ENCODE data around the gene COMMD8. TPM values are rescaled to one million over a fixed set of nuclear protein-coding genes. Genes with fewer than 3 reads are reported as not detected.

COMMD8 gene
- total RNA-seq, 2 experiments from 2014 or later, result 23.6 to 27.9 TPM

DNA sequence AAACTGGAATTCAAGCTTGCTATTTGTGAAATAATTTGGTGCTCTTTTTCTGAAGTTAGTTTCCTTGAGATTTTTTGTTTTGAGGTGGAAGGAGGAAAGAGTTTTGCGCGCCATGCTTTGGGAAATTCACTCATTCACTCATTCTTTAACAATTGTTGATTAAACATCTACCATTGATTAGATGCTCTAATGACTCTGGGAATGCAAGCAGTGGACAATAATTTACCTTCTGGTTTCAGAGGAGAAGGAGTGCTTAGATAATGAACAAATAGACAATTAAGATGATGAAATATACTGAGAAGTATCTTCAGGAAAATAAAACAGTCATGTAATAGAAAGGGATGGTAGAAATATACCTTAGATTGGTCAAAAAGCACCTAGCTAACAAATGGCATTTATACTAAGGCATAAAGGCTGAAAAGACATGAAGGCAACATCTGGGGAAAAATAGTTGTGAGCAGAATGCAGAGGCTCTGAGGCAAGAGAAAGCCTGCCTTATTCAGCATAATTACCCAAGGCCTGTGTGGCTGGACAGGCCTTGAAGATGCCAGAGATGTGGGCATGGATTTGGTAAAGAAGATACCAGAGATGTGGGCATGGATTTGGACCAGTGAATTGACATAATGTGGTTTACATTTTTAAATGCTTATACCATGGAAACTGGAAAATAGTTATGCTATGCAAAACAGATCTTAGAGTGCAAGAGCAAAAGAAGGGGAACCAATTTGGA, 2.7 kb upstream of the COMMD8 start:
- CTCF ChIA-PET, result interaction anchor here (1.4 kb wide), 1 partner anchor 19 kb away, joined by 5 read pairs; the partner anchor contains the start of gene ATP10D
- peaks cover 21% of the 10 kb centered on the region for H3K4me1 Mint-ChIP-seq
- H3K9me3 Mint-ChIP-seq (ENCODE audit: low read depth), result no peaks in the 10 kb centered on the region
- H3K27ac Mint-ChIP-seq, result no peak overlapping the region
- ATAC-seq (no peak), DNase-seq (no peak)
- peaks cover 6% of the 10 kb centered on the region for H3K27me3 Mint-ChIP-seq
- no peak overlapping the region for H3K4me3 Mint-ChIP-seq
- H3K36me3 Mint-ChIP-seq, result peaks cover 3% of the 10 kb centered on the region

DNA sequence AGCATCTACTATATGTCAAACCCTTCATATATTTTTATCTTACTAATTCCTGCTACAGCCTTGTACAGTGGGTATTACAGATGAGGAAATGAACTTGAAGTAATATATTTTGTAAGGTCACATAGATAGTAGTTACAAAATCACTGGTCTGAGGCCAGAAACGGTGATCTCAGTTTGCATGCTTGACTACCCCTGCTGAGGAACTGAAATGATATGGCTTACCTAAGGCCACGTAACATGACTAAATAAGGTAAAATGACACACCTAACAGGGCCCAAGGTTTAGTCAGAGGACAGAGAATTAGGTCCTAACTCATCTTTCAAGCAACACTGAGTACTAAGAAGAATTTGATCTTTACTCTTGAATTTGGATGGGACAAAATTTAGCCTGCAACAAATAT, 1.5 kb upstream of the COMMD8 start:
- peaks cover 6% of the 10 kb centered on the region for H3K27me3 Mint-ChIP-seq
- no peaks in the 10 kb centered on the region for H3K9me3 Mint-ChIP-seq (ENCODE audit: low read depth)
- CTCF ChIA-PET, result interaction anchor here (1.4 kb wide), 1 partner anchor 20 kb away, joined by 5 read pairs; the partner anchor contains the start of gene ATP10D
- ATAC-seq (no peak), DNase-seq (no peak)
- peaks cover 26% of the 10 kb centered on the region for H3K4me1 Mint-ChIP-seq
- H3K27ac Mint-ChIP-seq, result no peak overlapping the region
- H3K36me3 Mint-ChIP-seq, result peaks cover 3% of the 10 kb centered on the region
- H3K4me3 Mint-ChIP-seq, result no peak overlapping the region

DNA sequence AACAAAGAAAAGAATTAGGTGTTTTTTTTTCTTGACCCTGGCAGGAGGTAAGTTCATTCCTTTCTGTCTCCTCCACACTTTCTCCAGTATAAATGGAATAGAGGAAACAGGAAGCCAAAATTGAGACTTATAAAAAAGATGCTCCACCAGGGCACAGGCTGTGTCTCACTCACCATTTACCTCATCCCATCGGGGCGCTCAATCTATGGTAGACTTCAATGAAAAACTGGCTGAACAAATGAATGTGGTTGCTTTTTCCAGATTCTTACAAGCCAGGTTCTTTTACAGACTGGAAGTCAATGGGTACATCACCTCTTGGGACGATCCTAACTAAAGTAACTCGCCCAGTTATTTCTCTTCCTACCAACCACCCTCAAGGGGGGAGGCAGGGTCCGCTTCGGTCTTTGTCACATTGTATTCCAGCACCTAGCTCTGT, 685 bp downstream of the COMMD8 start:
- peaks cover 17% of the 10 kb centered on the region for H3K36me3 Mint-ChIP-seq
- H3K27ac Mint-ChIP-seq, result peak overlapping the region; percentile 78
- H3K4me1 Mint-ChIP-seq, result peaks cover 30% of the 10 kb centered on the region
- no peaks in the 10 kb centered on the region for H3K9me3 Mint-ChIP-seq (ENCODE audit: low read depth)
- no peaks in the 10 kb centered on the region for H3K27me3 Mint-ChIP-seq
- no peak for DNase-seq
- peak overlapping the region; percentile 85 for H3K4me3 Mint-ChIP-seq
- CTCF ChIA-PET, result interaction anchor here (0.7 to 2.3 kb wide), 12 partner anchors 10 to 158 kb away, joined by 3 to 16 read pairs (median 5); partner anchors contain the start of gene ATP10D
- ATAC-seq, result no peak

DNA sequence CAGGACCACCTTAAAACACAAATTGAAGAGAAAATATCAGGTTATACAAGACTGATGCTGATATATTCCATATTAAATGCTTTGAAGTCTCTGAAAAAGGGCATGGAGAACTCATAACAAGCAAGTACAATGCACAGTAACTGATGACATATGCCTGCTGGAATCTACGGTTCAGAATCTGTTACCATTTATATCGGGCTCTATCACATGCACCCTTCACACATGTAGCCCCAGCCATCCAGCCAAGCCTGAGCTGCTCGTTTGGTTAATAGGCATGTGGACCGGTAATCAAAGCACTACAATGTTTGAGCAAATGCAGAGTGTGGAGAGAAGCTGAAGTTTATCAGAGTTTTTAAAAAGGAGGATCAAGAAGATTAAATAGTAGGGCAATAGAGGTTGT, 11.8 kb downstream of the COMMD8 start:
- Mint-ChIP-seq H3K4me3 (no peak overlapping the region), H3K36me3 (peaks cover 28% of the 10 kb centered on the region), H3K27ac (no peak overlapping the region), H3K27me3 (no peaks in the 10 kb centered on the region), H3K9me3 (ENCODE audit: low read depth) (no peaks in the 10 kb centered on the region), H3K4me1 (no peaks in the 10 kb centered on the region)
- CTCF ChIA-PET, result no interaction called here
- no peak for DNase-seq
- ATAC-seq, result no peak

DNA sequence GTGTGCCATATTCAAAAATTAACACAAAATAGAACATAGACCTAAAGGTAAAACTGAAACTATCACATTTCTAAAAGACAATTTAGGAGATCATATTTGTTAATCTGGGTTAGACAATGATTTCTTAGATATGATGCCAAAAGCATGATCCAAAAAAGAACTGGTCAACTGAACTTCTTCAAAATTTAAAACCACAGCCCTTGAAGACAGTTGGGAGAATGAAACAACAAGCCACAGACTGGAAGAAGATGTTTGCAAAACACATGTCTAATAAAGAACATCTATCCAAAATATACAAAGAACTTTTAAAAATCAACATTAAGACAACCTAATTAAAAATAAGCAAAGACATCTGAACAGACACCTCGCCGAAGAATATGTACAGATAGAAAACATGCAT, 19.5 kb downstream of the COMMD8 start:
- Mint-ChIP-seq H3K4me1 (peaks cover 6% of the 10 kb centered on the region), H3K36me3 (peaks cover 4% of the 10 kb centered on the region), H3K27me3 (no peaks in the 10 kb centered on the region), H3K4me3 (no peak overlapping the region), H3K9me3 (ENCODE audit: low read depth) (no peaks in the 10 kb centered on the region), H3K27ac (no peak overlapping the region)
- ATAC-seq, result no peak
- DNase-seq, result no peak
- CTCF ChIA-PET, result no interaction called here

DNA sequence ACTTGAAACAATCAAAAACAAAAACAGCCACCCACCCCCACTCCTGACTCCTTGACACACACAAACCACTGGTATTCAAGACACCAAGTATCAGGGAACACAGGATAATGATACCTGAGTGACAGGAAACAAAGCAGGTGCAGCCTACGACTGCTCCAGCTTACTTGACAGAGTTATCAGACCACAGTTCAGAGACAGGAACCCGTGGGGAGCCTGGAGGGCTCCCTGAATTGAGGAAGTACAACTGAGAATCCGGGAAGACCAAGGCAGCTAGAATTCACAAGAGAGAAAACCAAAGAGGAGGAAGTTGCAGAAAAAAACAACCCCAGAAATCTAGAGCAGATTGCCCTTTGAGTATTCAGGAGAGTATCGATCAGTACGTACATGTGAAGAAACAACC, 20.5 kb downstream of the COMMD8 start:
- CTCF ChIA-PET, result interaction anchor here (0.5 kb wide), 1 partner anchor 12 kb away, joined by 3 read pairs; no protein-coding TSS in a partner anchor
- ATAC-seq (no peak), DNase-seq (no peak)
- H3K4me1 Mint-ChIP-seq, result peaks cover 6% of the 10 kb centered on the region
- H3K36me3 Mint-ChIP-seq, result peaks cover 2% of the 10 kb centered on the region
- H3K27ac Mint-ChIP-seq, result no peak overlapping the region
- H3K27me3 Mint-ChIP-seq, result no peaks in the 10 kb centered on the region
- no peaks in the 10 kb centered on the region for H3K9me3 Mint-ChIP-seq (ENCODE audit: low read depth)
- no peak overlapping the region for H3K4me3 Mint-ChIP-seq

DNA sequence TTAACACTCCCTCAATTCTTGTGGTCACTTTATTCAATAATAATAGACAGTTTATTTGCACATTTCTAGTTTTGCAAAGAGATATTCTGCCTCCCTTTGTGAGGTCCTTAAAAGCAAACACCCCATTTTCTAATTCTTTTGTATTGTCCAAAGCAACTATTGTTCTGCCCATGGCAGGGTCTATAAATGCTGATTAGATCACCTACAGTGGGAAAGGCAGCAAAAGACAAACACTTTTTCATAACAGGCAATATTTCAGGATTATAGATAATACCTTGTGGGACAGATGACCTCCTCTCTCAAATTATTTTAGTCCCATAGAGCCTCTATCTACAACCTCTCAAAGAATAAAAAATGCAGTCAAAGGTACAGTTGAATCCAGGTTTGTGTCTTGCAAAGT, 28.6 kb downstream of the COMMD8 start:
- H3K27ac Mint-ChIP-seq, result no peak overlapping the region
- no peak overlapping the region for H3K4me3 Mint-ChIP-seq
- H3K4me1 Mint-ChIP-seq, result no peaks in the 10 kb centered on the region
- CTCF ChIA-PET, result no interaction called here
- no peaks in the 10 kb centered on the region for H3K36me3 Mint-ChIP-seq
- H3K27me3 Mint-ChIP-seq, result peaks cover 3% of the 10 kb centered on the region
- ATAC-seq (no peak), DNase-seq (no peak)
- no peaks in the 10 kb centered on the region for H3K9me3 Mint-ChIP-seq (ENCODE audit: low read depth)

DNA sequence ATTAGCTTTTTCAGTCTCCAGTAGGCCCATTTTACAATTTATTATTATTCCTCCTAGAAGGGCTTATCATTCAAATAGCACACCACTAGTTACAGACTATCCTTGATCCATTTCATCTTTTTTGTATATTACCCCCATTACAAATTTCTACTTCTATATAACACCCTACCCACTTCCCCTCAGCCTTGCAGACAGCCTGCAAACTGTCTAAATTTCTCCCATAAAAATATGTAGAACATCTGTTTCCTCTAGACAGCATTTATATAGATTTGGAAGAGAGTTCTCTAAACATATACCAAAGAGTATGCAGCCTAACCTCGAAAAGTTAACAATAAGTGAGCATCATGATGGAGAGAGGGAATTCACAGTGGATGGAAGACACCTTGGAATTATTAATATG, 30.8 kb downstream of the COMMD8 start:
- no peak overlapping the region for H3K27ac Mint-ChIP-seq
- H3K9me3 Mint-ChIP-seq (ENCODE audit: low read depth), result no peaks in the 10 kb centered on the region
- ATAC-seq (no peak), DNase-seq (no peak)
- peaks cover 10% of the 10 kb centered on the region for H3K27me3 Mint-ChIP-seq
- H3K4me3 Mint-ChIP-seq, result no peak overlapping the region
- CTCF ChIA-PET, result no interaction called here
- no peaks in the 10 kb centered on the region for H3K36me3 Mint-ChIP-seq
- H3K4me1 Mint-ChIP-seq, result no peaks in the 10 kb centered on the region

DNA sequence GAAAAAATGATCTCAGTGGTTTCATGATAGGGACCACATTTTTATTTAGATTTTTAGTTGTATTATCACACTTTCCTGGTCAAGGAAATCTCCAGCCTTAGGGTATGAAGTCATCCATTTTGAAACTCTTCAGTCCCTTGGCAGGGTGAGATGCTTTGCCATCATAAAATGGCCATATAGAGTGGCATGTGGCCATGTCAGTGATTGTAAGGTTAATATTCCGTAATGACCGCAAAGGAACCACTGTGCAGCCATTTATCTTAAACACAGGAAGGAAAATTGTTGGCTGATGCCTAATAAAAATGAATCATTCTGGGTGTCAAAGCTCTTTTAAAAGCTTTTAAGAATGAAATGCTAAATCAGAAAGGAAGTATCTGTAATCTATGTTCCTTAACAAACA, 35.6 kb downstream of the COMMD8 start:
- H3K27me3 Mint-ChIP-seq, result peaks cover 9% of the 10 kb centered on the region
- no peaks in the 10 kb centered on the region for H3K4me1 Mint-ChIP-seq
- DNase-seq (no peak), ATAC-seq (no peak)
- no peaks in the 10 kb centered on the region for H3K9me3 Mint-ChIP-seq (ENCODE audit: low read depth)
- CTCF ChIA-PET, result no interaction called here
- H3K36me3 Mint-ChIP-seq, result no peaks in the 10 kb centered on the region
- no peak overlapping the region for H3K4me3 Mint-ChIP-seq
- H3K27ac Mint-ChIP-seq, result no peak overlapping the region

DNA sequence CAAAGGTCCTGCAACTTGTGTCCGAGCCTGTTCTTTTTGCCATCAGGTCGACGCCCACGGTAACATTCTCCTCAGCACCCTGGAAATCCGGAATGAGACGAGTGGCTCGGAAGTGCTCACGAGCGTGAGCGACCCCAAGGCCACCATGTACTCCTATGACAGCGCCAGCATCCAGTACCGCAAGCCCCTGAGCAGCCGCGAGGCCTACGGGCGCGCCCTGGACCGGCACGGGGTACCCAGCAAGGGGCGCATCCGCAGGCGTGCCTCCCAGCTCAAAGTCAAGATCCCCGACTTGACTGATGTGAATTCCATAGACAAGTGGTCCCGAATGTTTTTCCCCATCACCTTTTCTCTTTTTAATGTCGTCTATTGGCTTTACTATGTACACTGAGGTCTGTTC, 37.9 kb downstream of the COMMD8 start:
- no peaks in the 10 kb centered on the region for H3K4me1 Mint-ChIP-seq
- CTCF ChIA-PET, result no interaction called here
- no peaks in the 10 kb centered on the region for H3K9me3 Mint-ChIP-seq (ENCODE audit: low read depth)
- no peak overlapping the region for H3K27ac Mint-ChIP-seq
- peaks cover 12% of the 10 kb centered on the region for H3K27me3 Mint-ChIP-seq
- DNase-seq, result no peak
- ATAC-seq, result no peak
- H3K4me3 Mint-ChIP-seq, result no peak overlapping the region
- no peaks in the 10 kb centered on the region for H3K36me3 Mint-ChIP-seq

DNA sequence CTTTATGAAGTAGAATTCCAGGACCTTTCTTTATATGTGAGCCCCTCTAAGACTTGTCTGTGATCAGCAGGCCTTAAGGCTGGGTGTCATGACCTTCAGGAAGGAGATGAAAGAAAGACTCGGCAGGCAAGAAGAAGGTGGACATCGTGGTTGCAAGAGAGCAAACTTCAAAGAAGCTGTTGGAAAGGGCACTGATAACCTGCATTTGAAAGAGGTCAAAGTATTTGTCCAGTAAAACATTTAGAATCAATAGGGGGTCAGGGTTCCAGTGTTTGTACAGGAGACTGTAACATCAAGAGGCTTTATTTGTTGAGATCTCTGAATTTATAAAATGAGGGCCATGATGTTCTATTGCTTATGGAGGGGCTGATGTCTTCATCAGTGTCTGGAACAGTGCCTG, 44.2 kb downstream of the COMMD8 start:
- ATAC-seq, result no peak
- Mint-ChIP-seq H3K36me3 (no peaks in the 10 kb centered on the region), H3K9me3 (ENCODE audit: low read depth) (no peaks in the 10 kb centered on the region), H3K4me1 (no peaks in the 10 kb centered on the region), H3K27me3 (peaks cover 10% of the 10 kb centered on the region), H3K27ac (no peak overlapping the region), H3K4me3 (no peak overlapping the region)
- CTCF ChIA-PET, result no interaction called here
- DNase-seq, result no peak

DNA sequence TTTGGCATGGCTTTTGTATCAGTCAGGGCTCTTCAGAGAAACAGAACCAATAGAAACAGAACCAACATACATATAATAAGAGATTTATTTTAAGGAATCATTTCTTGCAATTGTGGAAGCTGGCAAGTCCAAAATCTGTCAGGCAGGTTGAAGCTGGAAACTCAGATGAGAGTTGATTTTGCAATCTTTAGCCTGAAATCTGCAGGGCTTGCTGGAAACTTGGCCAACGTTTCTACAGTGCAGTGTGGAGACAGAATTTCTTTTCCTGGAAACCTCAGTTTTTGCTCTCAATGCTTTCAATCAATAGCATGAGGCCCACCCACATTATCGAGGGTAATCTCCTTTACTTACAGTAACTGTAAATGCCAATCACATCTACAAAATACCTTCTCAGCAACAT, 45.4 kb downstream of the COMMD8 start:
- H3K4me3 Mint-ChIP-seq, result no peak overlapping the region
- H3K4me1 Mint-ChIP-seq, result no peaks in the 10 kb centered on the region
- no peaks in the 10 kb centered on the region for H3K36me3 Mint-ChIP-seq
- H3K27me3 Mint-ChIP-seq, result peaks cover 10% of the 10 kb centered on the region
- no peaks in the 10 kb centered on the region for H3K9me3 Mint-ChIP-seq (ENCODE audit: low read depth)
- CTCF ChIA-PET, result no interaction called here
- ATAC-seq, result no peak
- no peak overlapping the region for H3K27ac Mint-ChIP-seq
- no peak for DNase-seq

DNA sequence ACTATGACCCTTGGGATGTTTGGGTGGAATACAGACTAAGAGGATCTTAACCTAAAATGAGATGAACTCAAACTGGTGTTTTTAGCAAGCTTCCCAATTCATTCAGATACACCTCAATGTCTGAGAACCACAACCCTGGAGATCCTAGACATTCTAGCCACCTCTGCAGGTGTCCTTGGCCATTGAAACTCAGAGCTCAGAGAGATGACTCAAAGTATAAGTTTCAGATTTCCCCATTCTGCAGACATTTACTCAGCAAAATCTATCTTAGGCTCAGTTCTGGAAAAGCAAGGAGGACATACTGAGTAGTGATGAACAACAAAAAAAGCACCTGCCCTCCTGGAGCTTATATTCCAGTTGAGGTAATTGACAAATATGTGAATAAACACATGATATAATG, 47.8 kb downstream of the COMMD8 start:
- CTCF ChIA-PET, result no interaction called here
- no peak overlapping the region for H3K4me3 Mint-ChIP-seq

DNA sequence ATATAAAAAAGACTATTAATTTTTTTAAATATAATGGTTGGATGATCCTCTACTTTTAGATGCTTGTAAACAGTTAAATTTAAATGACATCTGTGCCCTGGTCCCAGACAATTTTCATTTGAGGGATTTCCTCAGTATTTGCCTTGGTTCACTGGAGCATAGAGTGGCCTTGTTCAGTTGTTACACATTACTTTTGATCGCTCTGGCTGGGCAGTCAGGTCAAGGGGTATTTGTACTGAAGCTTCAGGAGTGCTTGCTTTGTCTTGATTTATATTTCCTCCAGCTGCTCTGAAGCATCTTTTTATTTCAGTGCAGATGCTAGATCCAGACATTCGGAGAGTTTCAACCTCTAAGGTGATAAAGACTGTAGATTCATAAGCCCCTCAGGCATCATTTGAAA, 50.0 kb downstream of the COMMD8 start:
- no peak overlapping the region for H3K27ac Mint-ChIP-seq
- no peak for DNase-seq
- H3K4me3 Mint-ChIP-seq, result no peak overlapping the region
- no peaks in the 10 kb centered on the region for H3K4me1 Mint-ChIP-seq
- H3K27me3 Mint-ChIP-seq, result peaks cover 22% of the 10 kb centered on the region
- no peaks in the 10 kb centered on the region for H3K9me3 Mint-ChIP-seq (ENCODE audit: low read depth)
- no peaks in the 10 kb centered on the region for H3K36me3 Mint-ChIP-seq
- CTCF ChIA-PET, result interaction anchor here (1.5 kb wide), 1 partner anchor 11 kb away, joined by 3 read pairs; no protein-coding TSS in a partner anchor
- no peak for ATAC-seq

More for the DNA sequence above, 47.8 kb downstream of the COMMD8 start:
- DNase-seq, result no peak
- no peak overlapping the region for H3K27ac Mint-ChIP-seq
- peaks cover 11% of the 10 kb centered on the region for H3K27me3 Mint-ChIP-seq
- H3K4me1 Mint-ChIP-seq, result no peaks in the 10 kb centered on the region
- no peaks in the 10 kb centered on the region for H3K36me3 Mint-ChIP-seq
- no peak for ATAC-seq
- H3K9me3 Mint-ChIP-seq (ENCODE audit: low read depth), result no peaks in the 10 kb centered on the region

Data from activated CD8-positive, alpha-beta memory T cell treated with anti-CD3 and anti-CD28 coated beads, Interleukin-2, amount 10 ng/mL, durations not matched to agents 7 days and 5 days (primary cell).